Heart left ventricle (tissue), 13 donors: Measurements from ENCODE around the gene MGAT4B.

Source experiments
- CTCF ChIP-seq, 12 donors: fragments of 200-600 bp; sonication (generic) in 4 of 12; IDR thresholded peaks; one replicate each; pipeline versions ENCODE4 v1.5.0 to v1.8.0; 2018 to 2022; ENCODE audit warnings: antibody characterized with exemption in 12 of 12, mild to moderate bottlenecking in 5 of 12
- POLR2A ChIP-seq, 2 donors: fragments of 450-650 bp; IDR thresholded peaks; one replicate each; pipeline ENCODE4 v1.6.1; 2017; ENCODE audit warnings: antibody characterized with exemption in 2 of 2, mild to moderate bottlenecking in 2 of 2, moderate library complexity in 2 of 2
- donor health status: ischemic (EF 13 %, LVEDD 7.1; RV severe dilation, severe dysfunction).
- donor health status: DM: no; HTN: yes; CAD: no.
- donor health status: DM: no; HTN: no; CAD: no.
- donor health status: ischemic (EF 25% LVEDD 6.9; RV normal size, moderate dysfunction).
- donor health status: ischemic (EF 25% LVEDD 5.7; RV mildly dilated, moderate dysfunction).
- donor health status: ischemic (EF 35%, LVEDD 5.7; RV mildly dilated, moderate dysfunction).
- donor health status: nonischemic (EF 11% LVEDD 7.7; RV severe dilation, severe dysfunction).
- donor health status: DM: yes; HTN: yes; CAD: no.
- donor health status: PGD.
- donor health status: ischemic (EF 29% LVEDD 5.4; RV normal size, mild dysfunction).
- donor health status: nonischemic (EF 23%, LVEDD 6.1; RV moderate dilation, normal function).

GRCh38 chr5:179759581-179760551 is 46.8 kb downstream of the MGAT4B start:
- TF ChIP-seq CTCF (IDR thresholded peaks at IDR 0.05): no peak
- TF ChIP-seq POLR2A (IDR thresholded peaks at IDR 0.05): no peak
